Right cardiac atrium (tissue), 5 donors: ENCODE measurements around the gene FOXC2. TPM values are rescaled to one million over a fixed set of nuclear protein-coding genes. Genes with fewer than 3 reads are reported as not detected.
A peak's percentile ranks its signal among the peaks of the same experiment; 100 is the strongest.

Source experiments
- ATAC-seq, 2 donors: fragments of 200-7000 bp; cut with Tn5 transposase; one replicate each; pipeline versions ENCODE4 v1.8.0 to v1.9.1; 2020; ENCODE audit warnings: moderate library complexity in 2 of 2, mild to moderate bottlenecking in 1 of 2
- DNase-seq, 3 donors: peaks; one replicate each; pipeline ENCODE4 v3.0.0-alpha.2; 2020
- H3K27ac ChIP-seq: one replicate; pipeline ENCODE4 v1.5.1; 2013; ENCODE audit warnings: mild to moderate bottlenecking, low read length, control low read depth, moderate library complexity
- H3K27me3 ChIP-seq: one replicate; pipeline ENCODE4 v1.6.1; 2013; ENCODE audit not compliant: control insufficient read depth, insufficient read depth
- H3K4me1 ChIP-seq: one replicate; pipeline ENCODE4 v1.6.1; 2013; ENCODE audit warnings: low read length; ENCODE audit not compliant: control insufficient read depth, insufficient read depth
- H3K4me3 ChIP-seq: one replicate; pipeline ENCODE4 v1.5.1; 2013; ENCODE audit warnings: low read length, control low read depth
- H3K9me3 ChIP-seq: one replicate; pipeline ENCODE4 v1.6.1; 2013; ENCODE audit warnings: low read length; ENCODE audit not compliant: control insufficient read depth
- WGBS: extraction: QIAGEN DNeasy Blood & Tissue Kit; methylation state at CpG from one replicate; pipeline ENCODE4 v1.1.7; 2013; 5-methylcytosine and 5-hydroxymethylcytosine counted together
- intact Hi-C, 4 donors: fragments of 100-400 bp; cut with DNase I; formaldehyde crosslinking; loops; one replicate each; pipeline versions ENCODE4 v1.11.0 to v1.14.0; 2022 to 2023
- polyA plus RNA-seq: library from polyadenylated mRNA; stranded (reverse); fragments of 200-250 nt; gene quantifications from one replicate; pipeline ENCODE4 v1.2.3, GENCODE V29; 2013
- total RNA-seq, 4 donors: library from RNA; stranded (reverse); fragmentation: NEBNext Ultra II Directional; extraction: Animal tissue kit (Norgen Biotek cat#: 25700); gene quantifications; one replicate each; pipeline ENCODE4 v1.2.1, GENCODE V29; 2021
- donor health status: healthy with polysubstance abuse.
- donor health status: DM: no; HTN: yes; CAD: no.
- donor health status: DM: no; HTN: no; CAD: no.
- donor health status: DM: no; HTN: yes; CAD: no; lungs with severe emphysema.
- donor health status: DM: yes; HTN: yes; CAD: no.

Gene FOXC2
- total and polyA plus RNA-seq, 5 donors: 1.1 to 3.7 (median 2.6) TPM

DNA sequence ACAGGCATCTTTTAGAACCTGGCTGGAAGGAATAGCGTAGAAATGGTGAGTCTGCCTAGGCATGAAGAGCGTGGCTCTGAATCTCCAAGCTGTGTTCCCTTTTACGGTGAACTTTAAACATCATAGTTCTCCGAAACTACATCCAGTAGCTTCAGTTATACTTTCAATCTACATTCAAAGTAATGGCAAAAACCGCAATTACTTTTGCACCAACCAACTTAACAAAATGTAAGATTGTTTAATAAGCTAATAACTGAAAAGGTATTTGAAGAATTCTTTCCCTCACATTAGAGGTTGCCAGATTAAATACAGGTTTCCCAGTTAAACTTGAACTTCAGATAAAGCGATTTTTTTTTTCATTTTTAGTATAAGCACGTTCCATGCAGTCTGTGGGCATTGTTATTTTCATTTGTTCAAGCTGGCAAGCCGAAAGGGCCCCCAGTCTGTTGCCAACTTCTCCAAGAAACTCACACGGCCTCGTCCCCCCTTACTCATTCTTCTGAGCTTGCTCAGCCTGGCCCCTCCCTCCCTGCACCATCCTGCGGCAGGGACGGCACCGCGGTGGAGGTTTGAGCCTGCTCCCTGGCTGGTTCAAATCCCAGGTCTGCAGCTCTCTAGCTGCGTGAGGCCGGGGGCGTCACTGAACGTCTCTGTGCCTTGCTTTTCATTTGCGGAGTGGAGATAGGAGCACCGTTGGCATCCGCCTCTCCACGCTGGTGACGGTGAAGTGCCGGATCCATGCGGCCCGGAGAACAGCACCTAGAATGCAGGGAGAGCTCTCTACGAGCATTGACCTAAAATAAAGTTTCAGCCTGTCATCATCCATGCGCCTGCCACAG lies 8.1 kb upstream of the FOXC2 start:
- no peak for ATAC-seq
- 72% methylated on average over 28 of the region's 28 CpGs for WGBS
- H3K9me3 ChIP-seq: no peaks in the 10 kb centered on the region
- no peak overlapping the region for H3K4me3 ChIP-seq
- no peak overlapping the region for H3K27ac ChIP-seq
- no peaks in the 10 kb centered on the region for H3K27me3 ChIP-seq
- peak in 1 of 3 donors; percentile 34 for DNase-seq
- peaks cover 3% of the 10 kb centered on the region for H3K4me1 ChIP-seq
- intact Hi-C loops: loop anchor here in 1 of 4 donors (10.0 kb wide), 1 partner anchor 806 kb away; no protein-coding TSS in a partner anchor

GRCh38 chr16:86559802-86560305 lies 6.8 kb upstream of the FOXC2 start:
- ATAC-seq (no peak), DNase-seq (peak in 1 of 3 donors; percentile 43)
- no peaks in the 10 kb centered on the region for H3K9me3 ChIP-seq
- H3K4me1 ChIP-seq: no peaks in the 10 kb centered on the region
- intact Hi-C loops: loop anchor here in 3 of 4 donors (5.0 to 10.0 kb wide), 3 partner anchors 502 to 805 kb away; no protein-coding TSS in a partner anchor
- 85% methylated on average over 9 of the region's 9 CpGs for WGBS
- no peak overlapping the region for H3K4me3 ChIP-seq
- H3K27me3 ChIP-seq: no peaks in the 10 kb centered on the region
- H3K27ac ChIP-seq: no peak overlapping the region

GRCh38 chr16:86562356-86562755 lies 4.3 kb upstream of the FOXC2 start:
- no peaks in the 10 kb centered on the region for H3K9me3 ChIP-seq
- H3K27me3 ChIP-seq: no peaks in the 10 kb centered on the region
- no peak overlapping the region for H3K27ac ChIP-seq
- intact Hi-C loops: loop anchor here in 3 of 4 donors (5.0 kb wide), 2 partner anchors 500 to 715 kb away; no protein-coding TSS in a partner anchor
- no peak for DNase-seq
- no peak overlapping the region for H3K4me3 ChIP-seq
- no peaks in the 10 kb centered on the region for H3K4me1 ChIP-seq
- no peak for ATAC-seq
- WGBS: 93% methylated on average over 6 of the region's 6 CpGs

- Histone ChIP-seq H3K4me1 (no peaks in the 10 kb centered on the region), H3K4me3 (no peak overlapping the region), H3K27me3 (no peaks in the 10 kb centered on the region), H3K27ac (no peak overlapping the region), H3K9me3 (no peaks in the 10 kb centered on the region)
- DNase-seq (peak; percentile 85 to 95 (median 91)), ATAC-seq (peak; percentile 67 to 76)
- intact Hi-C loops: loop anchor here (2.0 to 5.0 kb wide), 4 partner anchors 499 to 715 kb away; no protein-coding TSS in a partner anchor
- 1% methylated on average over 41 of the region's 41 CpGs for WGBS
These were observed 2.9 kb upstream of the FOXC2 start for GRCh38 chr16:86563469-86564345.

DNA sequence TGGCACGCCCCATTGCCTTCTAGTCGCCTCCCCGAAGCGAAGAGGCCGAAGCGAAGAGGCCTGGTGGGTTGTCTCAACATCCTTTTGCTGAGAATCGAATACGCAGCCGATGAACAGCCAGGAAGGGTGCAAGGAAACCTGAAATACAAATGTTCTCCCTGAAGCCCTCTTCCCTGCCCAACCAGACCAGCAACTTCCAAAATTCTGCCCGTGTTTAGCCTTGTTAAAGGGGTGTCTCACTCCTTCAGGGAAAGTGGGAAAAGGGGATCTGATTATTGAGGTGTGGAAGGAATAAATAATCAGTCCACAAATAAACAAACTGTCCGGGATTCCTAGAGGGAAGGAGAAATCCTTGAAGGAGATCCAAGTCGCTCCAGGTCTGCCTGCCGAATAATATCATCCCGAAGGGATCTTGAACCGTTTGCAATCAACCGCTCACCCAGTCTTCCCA lies 1.4 kb upstream of the FOXC2 start:
- 53% methylated on average over 16 of the region's 16 CpGs for WGBS
- DNase-seq (no peak), ATAC-seq (no peak)
- intact Hi-C loops: loop anchor here in 3 of 4 donors (2.0 to 5.0 kb wide), 3 partner anchors 498 to 714 kb away; no protein-coding TSS in a partner anchor
- Histone ChIP-seq H3K27me3 (no peaks in the 10 kb centered on the region), H3K27ac (no peak overlapping the region), H3K9me3 (no peaks in the 10 kb centered on the region), H3K4me1 (no peaks in the 10 kb centered on the region), H3K4me3 (no peak overlapping the region)

- intact Hi-C loops: loop anchor here in 3 of 4 donors (2.0 to 5.0 kb wide), 3 partner anchors 497 to 713 kb away; no protein-coding TSS in a partner anchor
- Histone ChIP-seq H3K27ac (no peak overlapping the region), H3K9me3 (no peaks in the 10 kb centered on the region), H3K4me1 (no peaks in the 10 kb centered on the region), H3K4me3 (peak overlapping the region; percentile 39), H3K27me3 (no peaks in the 10 kb centered on the region)
- WGBS: 14% methylated on average over 53 of the region's 53 CpGs
- ATAC-seq: no peak
- no peak for DNase-seq
These were observed 751 bp upstream of the FOXC2 start for GRCh38 chr16:86565644-86566511.

DNA sequence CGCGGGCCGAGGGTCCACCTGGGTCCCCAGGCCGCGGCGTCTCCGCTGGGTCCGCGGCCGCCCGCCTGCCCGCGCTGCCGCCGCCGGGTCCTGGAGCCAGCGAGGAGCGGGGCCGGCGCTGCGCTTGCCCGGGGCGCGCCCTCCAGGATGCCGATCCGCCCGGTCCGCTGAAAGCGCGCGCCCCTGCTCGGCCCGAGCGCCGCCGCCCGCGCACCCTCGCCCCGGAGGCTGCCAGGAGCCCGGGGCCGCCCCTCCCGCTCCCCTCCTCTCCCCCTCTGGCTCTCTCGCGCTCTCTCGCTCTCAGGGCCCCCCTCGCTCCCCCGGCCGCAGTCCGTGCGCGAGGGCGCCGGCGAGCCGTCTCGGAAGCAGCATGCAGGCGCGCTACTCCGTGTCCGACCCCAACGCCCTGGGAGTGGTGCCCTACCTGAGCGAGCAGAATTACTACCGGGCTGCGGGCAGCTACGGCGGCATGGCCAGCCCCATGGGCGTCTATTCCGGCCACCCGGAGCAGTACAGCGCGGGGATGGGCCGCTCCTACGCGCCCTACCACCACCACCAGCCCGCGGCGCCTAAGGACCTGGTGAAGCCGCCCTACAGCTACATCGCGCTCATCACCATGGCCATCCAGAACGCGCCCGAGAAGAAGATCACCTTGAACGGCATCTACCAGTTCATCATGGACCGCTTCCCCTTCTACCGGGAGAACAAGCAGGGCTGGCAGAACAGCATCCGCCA lies 504 bp downstream of the FOXC2 start:
- DNase-seq (peak; percentile 23 to 81 (median 76)), ATAC-seq (peak; percentile 24 to 61)
- intact Hi-C loops: loop anchor here in 1 of 4 donors (5.0 kb wide), 1 partner anchor 710 kb away; no protein-coding TSS in a partner anchor
- H3K27me3 ChIP-seq: no peaks in the 10 kb centered on the region
- H3K9me3 ChIP-seq: no peaks in the 10 kb centered on the region
- no peaks in the 10 kb centered on the region for H3K4me1 ChIP-seq
- H3K4me3 ChIP-seq: peak overlapping the region; percentile 39
- peak overlapping the region; percentile 53 for H3K27ac ChIP-seq
- WGBS: 1% methylated on average over 88 of the region's 88 CpGs

DNA sequence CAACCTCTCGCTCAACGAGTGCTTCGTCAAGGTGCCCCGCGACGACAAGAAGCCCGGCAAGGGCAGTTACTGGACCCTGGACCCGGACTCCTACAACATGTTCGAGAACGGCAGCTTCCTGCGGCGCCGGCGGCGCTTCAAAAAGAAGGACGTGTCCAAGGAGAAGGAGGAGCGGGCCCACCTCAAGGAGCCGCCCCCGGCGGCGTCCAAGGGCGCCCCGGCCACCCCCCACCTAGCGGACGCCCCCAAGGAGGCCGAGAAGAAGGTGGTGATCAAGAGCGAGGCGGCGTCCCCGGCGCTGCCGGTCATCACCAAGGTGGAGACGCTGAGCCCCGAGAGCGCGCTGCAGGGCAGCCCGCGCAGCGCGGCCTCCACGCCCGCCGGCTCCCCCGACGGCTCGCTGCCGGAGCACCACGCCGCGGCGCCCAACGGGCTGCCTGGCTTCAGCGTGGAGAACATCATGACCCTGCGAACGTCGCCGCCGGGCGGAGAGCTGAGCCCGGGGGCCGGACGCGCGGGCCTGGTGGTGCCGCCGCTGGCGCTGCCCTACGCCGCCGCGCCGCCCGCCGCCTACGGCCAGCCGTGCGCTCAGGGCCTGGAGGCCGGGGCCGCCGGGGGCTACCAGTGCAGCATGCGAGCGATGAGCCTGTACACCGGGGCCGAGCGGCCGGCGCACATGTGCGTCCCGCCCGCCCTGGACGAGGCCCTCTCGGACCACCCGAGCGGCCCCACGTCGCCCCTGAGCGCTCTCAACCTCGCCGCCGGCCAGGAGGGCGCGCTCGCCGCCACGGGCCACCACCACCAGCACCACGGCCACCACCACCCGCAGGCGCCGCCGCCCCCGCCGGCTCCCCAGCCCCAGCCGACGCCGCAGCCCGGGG lies 1.3 kb downstream of the FOXC2 start:
- Histone ChIP-seq H3K27ac (peak overlapping the region; percentile 44), H3K4me1 (no peaks in the 10 kb centered on the region)

More for the DNA sequence above, 1.3 kb downstream of the FOXC2 start:
- 2% methylated on average over 116 of the region's 116 CpGs for WGBS
- peak in 2 of 3 donors; percentile 80 to 81 for DNase-seq
- ATAC-seq: peak in 1 of 2 donors; percentile 41
- Histone ChIP-seq H3K27me3 (no peaks in the 10 kb centered on the region), H3K4me3 (peak overlapping the region; percentile 39), H3K9me3 (no peaks in the 10 kb centered on the region)
- intact Hi-C loops: loop anchor here in 1 of 4 donors (5.0 kb wide), 1 partner anchor 709 kb away; no protein-coding TSS in a partner anchor
